Astrocyte of the spinal cord (primary cell): ENCODE data around the gene FOCAD.

Experiments used
- DNase-seq: peaks from one replicate; pipeline ENCODE4 v3.0.0; 2011; ENCODE audit warnings: low read depth, low spot score
- H3K4me3 ChIP-seq: 2 replicates; pipeline ENCODE4 v1.5.1; 2011; ENCODE audit warnings: low read depth, mild to moderate bottlenecking, low read length, moderate library complexity
- CTCF ChIP-seq: IDR thresholded peaks from 2 replicates; pipeline ENCODE4 v1.5.1; 2012; ENCODE audit warnings: low read depth, mild to moderate bottlenecking, low read length, inconsistent platforms
- in situ Hi-C: cut with HindIII; loops from 2 replicates; pipeline ENCODE4 v1.10.0; 2017; ENCODE audit warnings: low sequenced_read_pairs

The FOCAD gene

GRCh38 chr9:20754556-20754955 lies 70.5 kb downstream of the FOCAD start:
- H3K4me3 ChIP-seq = no peak overlapping the region
- peak; percentile 10 for DNase-seq
- in situ Hi-C loops = no loop called here
- no peak for TF ChIP-seq CTCF

GRCh38 chr9:20760246-20760891 lies 76.3 kb downstream of the FOCAD start:
- no peak overlapping the region for H3K4me3 ChIP-seq
- no peak for TF ChIP-seq CTCF
- in situ Hi-C loops = no loop called here
- no peak for DNase-seq

GRCh38 chr9:20770947-20771346 lies 86.9 kb downstream of the FOCAD start:
- no peak for DNase-seq
- in situ Hi-C loops = no loop called here
- H3K4me3 ChIP-seq = no peak overlapping the region
- no peak for TF ChIP-seq CTCF

GRCh38 chr9:20771729-20772128 lies 87.7 kb downstream of the FOCAD start:
- DNase-seq = no peak
- TF ChIP-seq CTCF = no peak
- H3K4me3 ChIP-seq = no peak overlapping the region
- in situ Hi-C loops = no loop called here

GRCh38 chr9:20775683-20776082 lies 91.6 kb downstream of the FOCAD start:
- DNase-seq = no peak
- no peak for TF ChIP-seq CTCF
- in situ Hi-C loops = no loop called here
- H3K4me3 ChIP-seq = no peak overlapping the region

GRCh38 chr9:20781092-20781491 lies 97.0 kb downstream of the FOCAD start:
- no peak overlapping the region for H3K4me3 ChIP-seq
- no peak for DNase-seq
- in situ Hi-C loops = no loop called here
- no peak for TF ChIP-seq CTCF
